ENCODE data around the gene ITK. TPM values are rescaled to one million over a fixed set of nuclear protein-coding genes. Genes with fewer than 3 reads are reported as not detected.
A peak's percentile ranks its signal among the peaks of the same experiment; 100 is the strongest.

The ITK gene
- total and polyA plus RNA-seq, 2 experiments from 2014 or later: 0.08 TPM; not detected in 1

DNA sequence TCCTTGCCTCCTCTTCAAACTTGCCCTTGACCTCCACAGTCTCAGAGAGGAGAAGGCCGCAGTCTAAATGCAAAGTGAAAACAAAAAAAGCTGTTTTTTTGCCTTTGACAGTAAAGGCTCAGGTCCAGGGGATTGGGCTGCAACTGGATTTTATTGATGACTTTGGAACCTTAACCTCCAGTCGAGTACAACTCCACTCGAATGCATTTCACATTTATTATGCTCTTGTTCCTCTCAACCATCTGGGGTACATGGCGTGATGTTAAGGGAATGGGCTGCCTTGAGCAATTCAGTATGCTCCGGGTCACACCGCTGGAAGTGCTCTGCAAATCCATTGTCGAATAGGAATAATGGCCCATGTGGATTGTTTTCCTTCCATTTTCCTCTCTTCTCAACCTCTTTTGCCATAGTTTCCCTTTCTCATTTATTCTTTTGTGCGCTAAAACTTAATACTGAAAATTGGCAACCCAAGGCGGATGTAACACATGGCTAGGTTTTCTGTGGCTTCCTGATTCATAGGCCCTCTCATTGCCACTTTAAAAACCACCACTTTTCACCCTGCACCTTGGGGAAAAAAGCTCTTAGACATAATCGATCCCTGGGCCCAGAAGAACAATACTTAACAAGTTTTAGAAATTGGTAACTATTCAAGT, 34.3 kb downstream of the ITK start:
- Histone ChIP-seq H3K4me1 (ENCODE audit: insufficient read depth) (no peaks in the 10 kb centered on the region), H3F3A (replicated peaks; ENCODE audit: low read depth) (no peaks in the 10 kb centered on the region), H3K4me3 (no peak overlapping the region), H3K27me3 (ENCODE audit: insufficient read depth) (no peaks in the 10 kb centered on the region), H2AFZ (0 out of 2 replicates have a peak overlapping the region, but pooled peaks have one; percentile 66), H3K4me2 (no peak overlapping the region), H3K9me2 (ENCODE audit: insufficient read depth) (no peaks in the 10 kb centered on the region), H3K79me2 (replicated peaks; ENCODE audit: insufficient read depth) (no peaks in the 10 kb centered on the region), H3K27ac (ENCODE audit: low read depth) (no peak overlapping the region), H4K20me1 (replicated peaks; ENCODE audit: insufficient read depth) (no peaks in the 10 kb centered on the region), H3K36me3 (ENCODE audit: insufficient read depth) (no peaks in the 10 kb centered on the region)
- Mint-ChIP-seq H3K27ac (no peak overlapping the region), H3K27me3 (ENCODE audit: insufficient read depth, low read depth, poor library complexity) (no peaks in the 10 kb centered on the region), H3K4me3 (no peak overlapping the region), H3K4me1 (peaks cover 5% of the 10 kb centered on the region; the same call in 2 of the 3 replicates), H3K36me3 (ENCODE audit: low read depth) (no peaks in the 10 kb centered on the region), H3K9me3 (no peaks in the 10 kb centered on the region)
- TF ChIP-seq EZH2 (IDR thresholded peaks at IDR 0.05; ENCODE audit: low read depth, unreplicated experiment) (no peak), POLR2AphosphoS5 (IDR thresholded peaks at IDR 0.05; ENCODE audit: low read depth) (no peak), STAT1 (IDR thresholded peaks at IDR 0.05; ENCODE audit: unreplicated experiment) (no peak), EZH2phosphoT487 (IDR thresholded peaks at IDR 0.05; ENCODE audit: unreplicated experiment) (no peak), CREB1 (CRISPR knock-in tag; IDR thresholded peaks at IDR 0.05; ENCODE audit: low read depth) (no peak), JUNB (IDR thresholded peaks at IDR 0.05; ENCODE audit: unreplicated experiment) (no peak), ZNF114 (CRISPR knock-in tag; IDR thresholded peaks at IDR 0.05) (no peak), ZNF331 (CRISPR knock-in tag; IDR thresholded peaks at IDR 0.05; ENCODE audit: low read depth) (no peak)
- TF ChIP-seq, protein P1, sequence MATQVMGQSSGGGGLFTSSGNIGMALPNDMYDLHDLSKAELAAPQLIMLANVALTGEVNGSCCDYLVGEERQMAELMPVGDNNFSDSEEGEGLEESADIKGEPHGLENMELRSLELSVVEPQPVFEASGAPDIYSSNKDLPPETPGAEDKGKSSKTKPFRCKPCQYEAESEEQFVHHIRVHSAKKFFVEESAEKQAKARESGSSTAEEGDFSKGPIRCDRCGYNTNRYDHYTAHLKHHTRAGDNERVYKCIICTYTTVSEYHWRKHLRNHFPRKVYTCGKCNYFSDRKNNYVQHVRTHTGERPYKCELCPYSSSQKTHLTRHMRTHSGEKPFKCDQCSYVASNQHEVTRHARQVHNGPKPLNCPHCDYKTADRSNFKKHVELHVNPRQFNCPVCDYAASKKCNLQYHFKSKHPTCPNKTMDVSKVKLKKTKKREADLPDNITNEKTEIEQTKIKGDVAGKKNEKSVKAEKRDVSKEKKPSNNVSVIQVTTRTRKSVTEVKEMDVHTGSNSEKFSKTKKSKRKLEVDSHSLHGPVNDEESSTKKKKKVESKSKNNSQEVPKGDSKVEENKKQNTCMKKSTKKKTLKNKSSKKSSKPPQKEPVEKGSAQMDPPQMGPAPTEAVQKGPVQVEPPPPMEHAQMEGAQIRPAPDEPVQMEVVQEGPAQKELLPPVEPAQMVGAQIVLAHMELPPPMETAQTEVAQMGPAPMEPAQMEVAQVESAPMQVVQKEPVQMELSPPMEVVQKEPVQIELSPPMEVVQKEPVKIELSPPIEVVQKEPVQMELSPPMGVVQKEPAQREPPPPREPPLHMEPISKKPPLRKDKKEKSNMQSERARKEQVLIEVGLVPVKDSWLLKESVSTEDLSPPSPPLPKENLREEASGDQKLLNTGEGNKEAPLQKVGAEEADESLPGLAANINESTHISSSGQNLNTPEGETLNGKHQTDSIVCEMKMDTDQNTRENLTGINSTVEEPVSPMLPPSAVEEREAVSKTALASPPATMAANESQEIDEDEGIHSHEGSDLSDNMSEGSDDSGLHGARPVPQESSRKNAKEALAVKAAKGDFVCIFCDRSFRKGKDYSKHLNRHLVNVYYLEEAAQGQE (IDR thresholded peaks at IDR 0.05; ENCODE audit: unreplicated experiment): no peak
- TF ChIP-seq, protein P2, sequence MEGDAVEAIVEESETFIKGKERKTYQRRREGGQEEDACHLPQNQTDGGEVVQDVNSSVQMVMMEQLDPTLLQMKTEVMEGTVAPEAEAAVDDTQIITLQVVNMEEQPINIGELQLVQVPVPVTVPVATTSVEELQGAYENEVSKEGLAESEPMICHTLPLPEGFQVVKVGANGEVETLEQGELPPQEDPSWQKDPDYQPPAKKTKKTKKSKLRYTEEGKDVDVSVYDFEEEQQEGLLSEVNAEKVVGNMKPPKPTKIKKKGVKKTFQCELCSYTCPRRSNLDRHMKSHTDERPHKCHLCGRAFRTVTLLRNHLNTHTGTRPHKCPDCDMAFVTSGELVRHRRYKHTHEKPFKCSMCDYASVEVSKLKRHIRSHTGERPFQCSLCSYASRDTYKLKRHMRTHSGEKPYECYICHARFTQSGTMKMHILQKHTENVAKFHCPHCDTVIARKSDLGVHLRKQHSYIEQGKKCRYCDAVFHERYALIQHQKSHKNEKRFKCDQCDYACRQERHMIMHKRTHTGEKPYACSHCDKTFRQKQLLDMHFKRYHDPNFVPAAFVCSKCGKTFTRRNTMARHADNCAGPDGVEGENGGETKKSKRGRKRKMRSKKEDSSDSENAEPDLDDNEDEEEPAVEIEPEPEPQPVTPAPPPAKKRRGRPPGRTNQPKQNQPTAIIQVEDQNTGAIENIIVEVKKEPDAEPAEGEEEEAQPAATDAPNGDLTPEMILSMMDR (conservative IDR thresholded peaks at IDR 0.05; ENCODE audit: low read depth in 2 of 2): no peak
- TF ChIP-seq, protein P3, sequence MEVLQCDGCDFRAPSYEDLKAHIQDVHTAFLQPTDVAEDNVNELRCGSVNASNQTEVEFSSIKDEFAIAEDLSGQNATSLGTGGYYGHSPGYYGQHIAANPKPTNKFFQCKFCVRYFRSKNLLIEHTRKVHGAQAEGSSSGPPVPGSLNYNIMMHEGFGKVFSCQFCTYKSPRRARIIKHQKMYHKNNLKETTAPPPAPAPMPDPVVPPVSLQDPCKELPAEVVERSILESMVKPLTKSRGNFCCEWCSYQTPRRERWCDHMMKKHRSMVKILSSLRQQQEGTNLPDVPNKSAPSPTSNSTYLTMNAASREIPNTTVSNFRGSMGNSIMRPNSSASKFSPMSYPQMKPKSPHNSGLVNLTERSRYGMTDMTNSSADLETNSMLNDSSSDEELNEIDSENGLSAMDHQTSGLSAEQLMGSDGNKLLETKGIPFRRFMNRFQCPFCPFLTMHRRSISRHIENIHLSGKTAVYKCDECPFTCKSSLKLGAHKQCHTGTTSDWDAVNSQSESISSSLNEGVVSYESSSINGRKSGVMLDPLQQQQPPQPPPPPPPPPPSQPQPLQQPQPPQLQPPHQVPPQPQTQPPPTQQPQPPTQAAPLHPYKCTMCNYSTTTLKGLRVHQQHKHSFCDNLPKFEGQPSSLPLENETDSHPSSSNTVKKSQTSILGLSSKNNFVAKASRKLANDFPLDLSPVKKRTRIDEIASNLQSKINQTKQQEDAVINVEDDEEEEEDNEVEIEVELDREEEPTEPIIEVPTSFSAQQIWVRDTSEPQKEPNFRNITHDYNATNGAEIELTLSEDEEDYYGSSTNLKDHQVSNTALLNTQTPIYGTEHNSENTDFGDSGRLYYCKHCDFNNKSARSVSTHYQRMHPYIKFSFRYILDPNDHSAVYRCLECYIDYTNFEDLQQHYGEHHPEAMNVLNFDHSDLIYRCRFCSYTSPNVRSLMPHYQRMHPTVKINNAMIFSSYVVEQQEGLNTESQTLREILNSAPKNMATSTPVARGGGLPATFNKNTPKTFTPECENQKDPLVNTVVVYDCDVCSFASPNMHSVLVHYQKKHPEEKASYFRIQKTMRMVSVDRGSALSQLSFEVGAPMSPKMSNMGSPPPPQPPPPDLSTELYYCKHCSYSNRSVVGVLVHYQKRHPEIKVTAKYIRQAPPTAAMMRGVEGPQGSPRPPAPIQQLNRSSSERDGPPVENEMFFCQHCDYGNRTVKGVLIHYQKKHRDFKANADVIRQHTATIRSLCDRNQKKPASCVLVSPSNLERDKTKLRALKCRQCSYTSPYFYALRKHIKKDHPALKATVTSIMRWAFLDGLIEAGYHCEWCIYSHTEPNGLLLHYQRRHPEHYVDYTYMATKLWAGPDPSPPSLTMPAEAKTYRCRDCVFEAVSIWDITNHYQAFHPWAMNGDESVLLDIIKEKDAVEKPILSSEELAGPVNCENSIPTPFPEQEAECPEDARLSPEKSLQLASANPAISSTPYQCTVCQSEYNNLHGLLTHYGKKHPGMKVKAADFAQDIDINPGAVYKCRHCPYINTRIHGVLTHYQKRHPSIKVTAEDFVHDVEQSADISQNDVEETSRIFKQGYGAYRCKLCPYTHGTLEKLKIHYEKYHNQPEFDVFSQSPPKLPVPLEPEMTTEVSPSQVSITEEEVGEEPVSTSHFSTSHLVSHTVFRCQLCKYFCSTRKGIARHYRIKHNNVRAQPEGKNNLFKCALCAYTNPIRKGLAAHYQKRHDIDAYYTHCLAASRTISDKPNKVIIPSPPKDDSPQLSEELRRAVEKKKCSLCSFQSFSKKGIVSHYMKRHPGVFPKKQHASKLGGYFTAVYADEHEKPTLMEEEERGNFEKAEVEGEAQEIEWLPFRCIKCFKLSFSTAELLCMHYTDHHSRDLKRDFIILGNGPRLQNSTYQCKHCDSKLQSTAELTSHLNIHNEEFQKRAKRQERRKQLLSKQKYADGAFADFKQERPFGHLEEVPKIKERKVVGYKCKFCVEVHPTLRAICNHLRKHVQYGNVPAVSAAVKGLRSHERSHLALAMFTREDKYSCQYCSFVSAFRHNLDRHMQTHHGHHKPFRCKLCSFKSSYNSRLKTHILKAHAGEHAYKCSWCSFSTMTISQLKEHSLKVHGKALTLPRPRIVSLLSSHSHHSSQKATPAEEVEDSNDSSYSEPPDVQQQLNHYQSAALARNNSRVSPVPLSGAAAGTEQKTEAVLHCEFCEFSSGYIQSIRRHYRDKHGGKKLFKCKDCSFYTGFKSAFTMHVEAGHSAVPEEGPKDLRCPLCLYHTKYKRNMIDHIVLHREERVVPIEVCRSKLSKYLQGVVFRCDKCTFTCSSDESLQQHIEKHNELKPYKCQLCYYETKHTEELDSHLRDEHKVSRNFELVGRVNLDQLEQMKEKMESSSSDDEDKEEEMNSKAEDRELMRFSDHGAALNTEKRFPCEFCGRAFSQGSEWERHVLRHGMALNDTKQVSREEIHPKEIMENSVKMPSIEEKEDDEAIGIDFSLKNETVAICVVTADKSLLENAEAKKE (CRISPR knock-in tag; IDR thresholded peaks at IDR 0.05): no peak
- ATAC-seq: no peak
- no peak for DNase-seq (ENCODE audit: low spot score)
